GM12878 (cell line): ENCODE data around the gene FAM221B. TPM values are rescaled to one million over a fixed set of nuclear protein-coding genes. Genes with fewer than 3 reads are reported as not detected.

Source experiments
- ATAC-seq: fragments of 200-7000 bp; cut with Tn5 transposase; 3 replicates; pipeline ENCODE4 v1.9.1; 2020; ENCODE audit warnings: mild to moderate bottlenecking, moderate library complexity
- BruUV-seq: library from RNA; stranded (reverse); fragments of 400-500 nt; replicated peaks from 2 replicates; lab custom pipeline; 2021; lab: Mats Ljungman, UMichigan
- CTCF ChIA-PET: fragments of 300-600 bp; sonication (Branson Sonifier 250); formaldehyde crosslinking; extraction: SDS; loops from one replicate; lab custom pipeline; 2021; ENCODE audit warnings: inconsistent platforms; lab: Yijun Ruan, JAX
- POLR2A ChIA-PET: fragments of 350-600 bp; formaldehyde crosslinking; extraction: SDS; loops from one replicate; lab custom pipeline; 2021; ENCODE audit warnings: inconsistent platforms; lab: Charles Lee
- RAD21 ChIA-PET: fragments of 300-600 bp; sonication (Branson Sonifier 250); formaldehyde crosslinking; loops from one replicate; lab custom pipeline; 2023; ENCODE audit warnings: antibody characterized with exemption; ENCODE audit not compliant: unreplicated experiment; lab: Charles Lee
- SMC1A ChIA-PET: fragments of 300-600 bp; sonication (Branson Sonifier 250); formaldehyde crosslinking; loops from one replicate; lab custom pipeline; 2023; ENCODE audit not compliant: unreplicated experiment, uncharacterized antibody; lab: Charles Lee
- DNase-seq: peaks from one replicate; pipeline ENCODE4 v3.0.0-alpha.2; 2011; ENCODE audit warnings: low read depth, low spot score
- FAIRE-seq: peaks from 3 replicates; lab custom pipeline; 2011; peaks lifted over from hg19 to GRCh38; lab: Jason Lieb, UNC
- H2AFZ ChIP-seq: 2 replicates; pipeline ENCODE4 v1.6.0; 2011; ENCODE audit warnings: low read depth, low read length, control low read depth; ENCODE audit not compliant: control insufficient read depth
- H3K27ac ChIP-seq: 2 replicates; pipeline ENCODE4 v1.5.1; 2011; ENCODE audit warnings: control low read depth; ENCODE audit not compliant: control insufficient read depth, insufficient read depth
- H3K27me3 ChIP-seq, 2 experiments: replicated peaks in 1 of 2; 2 replicates each; pipeline versions ENCODE4 v1.6.0 to v1.6.1; 2011; ENCODE audit warnings: low read length in 1 of 2; ENCODE audit not compliant: control insufficient read depth in 2 of 2, insufficient read depth in 2 of 2
- H3K36me3 ChIP-seq, 2 experiments: 2 replicates each; pipeline ENCODE4 v1.5.1; 2011; ENCODE audit warnings: low read length in 1 of 2; ENCODE audit not compliant: control insufficient read depth in 2 of 2, insufficient read depth in 2 of 2
- H3K4me1 ChIP-seq: 2 replicates; pipeline ENCODE4 v1.6.1; 2011; ENCODE audit warnings: mild to moderate bottlenecking, low read length, moderate library complexity, mixed read lengths; ENCODE audit not compliant: control insufficient read depth, insufficient read depth
- H3K4me2 ChIP-seq: 2 replicates; pipeline ENCODE4 v1.6.0; 2011; ENCODE audit warnings: control low read depth; ENCODE audit not compliant: control insufficient read depth, insufficient read depth
- H3K4me3 ChIP-seq: fragments of 200-600 bp; sonication (generic); 2 replicates; pipeline ENCODE4 v1.5.1; 2016
- H3K79me2 ChIP-seq: 2 replicates; pipeline ENCODE4 v1.6.0; 2011; ENCODE audit warnings: low read length; ENCODE audit not compliant: control insufficient read depth, insufficient read depth
- H3K9ac ChIP-seq: 2 replicates; pipeline ENCODE4 v1.8.0; 2011; ENCODE audit warnings: low read length, control low read depth, mixed read lengths; ENCODE audit not compliant: control insufficient read depth, insufficient read depth
- H3K9me3 ChIP-seq: replicated peaks from 3 replicates; pipeline ENCODE4 v1.5.1; 2011; ENCODE audit warnings: mild to moderate bottlenecking, low read length; ENCODE audit not compliant: control insufficient read depth, insufficient read depth
- H4K20me1 ChIP-seq: 2 replicates; pipeline ENCODE4 v1.6.0; 2011; ENCODE audit not compliant: control insufficient read depth, insufficient read depth
- EZH2 ChIP-seq: IDR thresholded peaks from 2 replicates; pipeline ENCODE4 v1.6.1; 2012; ENCODE audit warnings: low read depth, mild to moderate bottlenecking, control low read depth, inconsistent platforms, low read length, borderline replicate concordance; ENCODE audit not compliant: control insufficient read depth
- MTA3 ChIP-seq: IDR thresholded peaks from 2 replicates; pipeline ENCODE4 v1.6.1; 2012; ENCODE audit warnings: low read length, inconsistent platforms, borderline replicate concordance
- MYB ChIP-seq: fragments of 150-350 bp; IDR thresholded peaks from 2 replicates; pipeline ENCODE4 v1.6.1; 2014; ENCODE audit warnings: mild to moderate bottlenecking, low read depth, low read length, borderline replicate concordance
- NBN ChIP-seq: fragments of 450-650 bp; IDR thresholded peaks from 2 replicates; pipeline ENCODE4 v1.6.1; 2016
- NFYB ChIP-seq: IDR thresholded peaks from 2 replicates; pipeline ENCODE4 v1.6.1; 2011; ENCODE audit warnings: low read depth, mild to moderate bottlenecking, low read length, improper control_type of control experiment, moderate library complexity; ENCODE audit not compliant: insufficient read depth
- NR2C1 ChIP-seq: fragments of 450-650 bp; IDR thresholded peaks from 2 replicates; pipeline ENCODE4 v1.6.1; 2017; ENCODE audit warnings: antibody characterized with exemption, mild to moderate bottlenecking, moderate library complexity
- NR2C2 ChIP-seq: IDR thresholded peaks from 2 replicates; pipeline ENCODE4 v1.6.1; 2011; ENCODE audit warnings: borderline replicate concordance, low read depth; ENCODE audit not compliant: control insufficient read depth, insufficient read length
- RUNX3 ChIP-seq: IDR thresholded peaks from 2 replicates; pipeline ENCODE4 v1.6.1; 2012; ENCODE audit warnings: low read length, inconsistent platforms
- SMARCA5 ChIP-seq: fragments of 450-650 bp; IDR thresholded peaks from 2 replicates; pipeline ENCODE4 v1.6.1; 2017; ENCODE audit warnings: mild to moderate bottlenecking
- TCF3 ChIP-seq: IDR thresholded peaks from 2 replicates; pipeline ENCODE4 v1.6.1; 2012; ENCODE audit warnings: low read depth, mild to moderate bottlenecking, low read length, borderline replicate concordance; ENCODE audit not compliant: insufficient read depth
- YBX1 ChIP-seq: fragments of 450-650 bp; IDR thresholded peaks from 2 replicates; pipeline ENCODE4 v1.6.1; 2016; ENCODE audit warnings: antibody characterized with exemption
- ZBED1 ChIP-seq: IDR thresholded peaks from 2 replicates; pipeline ENCODE4 v1.6.1; 2016; ENCODE audit warnings: borderline replicate concordance
- ZNF207 ChIP-seq: fragments of 450-650 bp; IDR thresholded peaks from 2 replicates; pipeline ENCODE4 v1.6.1; 2014; ENCODE audit warnings: antibody characterized with exemption, mild to moderate bottlenecking, borderline replicate concordance
- whole genome bisulfite sequencing: methylation state at CpG from one replicate; pipeline ENCODE4 v1.1.6; 2016; ENCODE audit warnings: low lambda C conversion rate; ENCODE audit not compliant: insufficient replicate concordance, insufficient coverage; ENCODE audit errors: missing lambda C conversion rate; 5-methylcytosine and 5-hydroxymethylcytosine counted together
- in situ Hi-C: fragments of 300-500 bp; cut with MboI; formaldehyde crosslinking; loops from 9 replicates; pipeline ENCODE4 v1.14.3; 2018; ENCODE audit warnings: mixed read lengths
- intact Hi-C: fragments of 100-400 bp; cut with micrococcal nuclease; formaldehyde crosslinking; loops from one replicate; pipeline ENCODE4 v1.14.2; 2022; ENCODE audit not compliant: unreplicated experiment
- polyA plus RNA-seq, 11 experiments: library from polyadenylated mRNA; depleted of rRNA in 4 of 11; unstranded in 6 of 11; stranded (reverse) in 5 of 11; fragments of >200 nt; fragmentation: Nextera tagmentation in 4 of 11; fragmentation: Illumina TruSeq in 1 of 11; extraction: Ambion mirVana in 4 of 11; extraction: Trizol in 1 of 11; gene quantifications; 1 replicate in 1 of 11; 2 replicates in 10 of 11; pipeline versions ENCODE4 v1.2.1 to v1.2.3, GENCODE V29; 2011 to 2016; ENCODE audit warnings: inconsistent platforms in 2 of 11, missing spikeins in 2 of 11, low read depth in 1 of 11
- total RNA-seq, 4 experiments: library from RNA; depleted of rRNA in 3 of 4; stranded (reverse); fragments of >200 nt in 3 of 4; fragmentation: Illumina TruSeq in 1 of 4; extraction: Trizol in 1 of 4; gene quantifications; 2 replicates each; pipeline versions ENCODE4 v1.2.1 to v1.2.3, GENCODE V29; 2013 to 2021
- TF ChIP-seq, protein P1 (sequence below): fragments of 450-650 bp; IDR thresholded peaks from 2 replicates; pipeline ENCODE4 v1.6.1; 2016; ENCODE audit warnings: mild to moderate bottlenecking
- TF ChIP-seq, protein P2 (sequence below): IDR thresholded peaks from 2 replicates; pipeline ENCODE4 v1.6.1; 2011; ENCODE audit warnings: borderline replicate concordance, low read depth, mild to moderate bottlenecking, moderate library complexity, mixed read lengths, low read length; ENCODE audit not compliant: insufficient read depth; ENCODE audit errors: extremely low read length
- TF ChIP-seq, protein P3 (sequence below): fragments of 450-650 bp; IDR thresholded peaks from 2 replicates; pipeline ENCODE4 v1.6.1; 2017; ENCODE audit warnings: antibody characterized with exemption, mild to moderate bottlenecking, moderate library complexity
- TF ChIP-seq, protein P4 (sequence below): fragments of 450-650 bp; conservative IDR thresholded peaks from 2 replicates; pipeline ENCODE4 v1.6.1; 2017; ENCODE audit warnings: mild to moderate bottlenecking, moderate library complexity

FAM221B gene
- total and polyA plus RNA-seq, 10 of the 15 experiments (the other 5 are each of a cell fraction or from before 2014, with no cell fraction given): 0.02 to 0.12 (median 0.04) TPM; not detected in 5

DNA sequence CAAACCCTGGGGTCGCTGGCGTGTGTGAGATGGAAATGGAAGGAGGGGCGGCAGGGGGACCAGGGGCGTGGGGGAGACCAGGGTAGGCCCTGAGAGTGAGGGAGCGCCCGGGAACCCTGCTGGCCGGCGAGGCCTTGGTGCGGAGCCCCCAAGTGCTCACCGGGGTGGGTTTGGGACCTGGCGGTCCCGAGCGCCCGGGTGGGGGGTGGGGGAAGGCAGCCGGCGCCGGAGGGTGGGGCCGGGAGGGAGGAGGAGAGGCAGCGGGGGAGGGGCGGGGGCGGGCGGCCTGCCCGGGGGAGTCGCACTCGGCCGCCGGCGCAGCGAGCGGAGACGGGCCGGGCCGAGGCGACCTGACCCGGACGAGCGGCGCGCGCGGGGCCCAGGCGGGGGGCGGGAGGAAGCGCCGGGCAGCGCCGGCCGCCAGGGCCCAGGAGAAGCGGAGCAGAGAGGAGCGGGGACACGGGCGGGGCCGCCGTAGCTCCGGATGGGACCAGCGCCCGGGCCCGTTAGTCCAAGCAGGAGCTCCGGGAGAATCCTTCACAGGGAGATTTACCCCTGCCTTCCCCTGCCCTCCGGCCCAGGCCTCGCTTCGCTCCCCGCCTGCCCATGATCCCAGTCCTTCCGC, 37.1 kb downstream of the FAM221B start, which contains the start of gene NPR2:
NPR2 (plus strand) TSS at position 295 of the 625 bp plus-strand sequence. CDS start 818 bp downstream, outside the sequence.
- DNase-seq (no peak), FAIRE-seq (no peak), ATAC-seq (no peak)
- H3K4me3 ChIP-seq: no peak within 1 kb of the TSS
- TF ChIP-seq, protein P1, sequence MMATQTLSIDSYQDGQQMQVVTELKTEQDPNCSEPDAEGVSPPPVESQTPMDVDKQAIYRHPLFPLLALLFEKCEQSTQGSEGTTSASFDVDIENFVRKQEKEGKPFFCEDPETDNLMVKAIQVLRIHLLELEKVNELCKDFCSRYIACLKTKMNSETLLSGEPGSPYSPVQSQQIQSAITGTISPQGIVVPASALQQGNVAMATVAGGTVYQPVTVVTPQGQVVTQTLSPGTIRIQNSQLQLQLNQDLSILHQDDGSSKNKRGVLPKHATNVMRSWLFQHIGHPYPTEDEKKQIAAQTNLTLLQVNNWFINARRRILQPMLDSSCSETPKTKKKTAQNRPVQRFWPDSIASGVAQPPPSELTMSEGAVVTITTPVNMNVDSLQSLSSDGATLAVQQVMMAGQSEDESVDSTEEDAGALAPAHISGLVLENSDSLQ: no peak
- TF ChIP-seq NR2C1 (no peak), SMARCA5 (no peak), EZH2 (no peak), NR2C2 (no peak), MTA3 (no peak), NBN (no peak), TCF3 (no peak), ZNF207 (no peak), YBX1 (no peak), ZBED1 (no peak), MYB (no peak), RUNX3 (no peak), NFYB (no peak)
- TF ChIP-seq, protein P2, sequence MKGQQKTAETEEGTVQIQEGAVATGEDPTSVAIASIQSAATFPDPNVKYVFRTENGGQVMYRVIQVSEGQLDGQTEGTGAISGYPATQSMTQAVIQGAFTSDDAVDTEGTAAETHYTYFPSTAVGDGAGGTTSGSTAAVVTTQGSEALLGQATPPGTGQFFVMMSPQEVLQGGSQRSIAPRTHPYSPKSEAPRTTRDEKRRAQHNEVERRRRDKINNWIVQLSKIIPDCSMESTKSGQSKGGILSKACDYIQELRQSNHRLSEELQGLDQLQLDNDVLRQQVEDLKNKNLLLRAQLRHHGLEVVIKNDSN: no peak
- TF ChIP-seq, protein P3, sequence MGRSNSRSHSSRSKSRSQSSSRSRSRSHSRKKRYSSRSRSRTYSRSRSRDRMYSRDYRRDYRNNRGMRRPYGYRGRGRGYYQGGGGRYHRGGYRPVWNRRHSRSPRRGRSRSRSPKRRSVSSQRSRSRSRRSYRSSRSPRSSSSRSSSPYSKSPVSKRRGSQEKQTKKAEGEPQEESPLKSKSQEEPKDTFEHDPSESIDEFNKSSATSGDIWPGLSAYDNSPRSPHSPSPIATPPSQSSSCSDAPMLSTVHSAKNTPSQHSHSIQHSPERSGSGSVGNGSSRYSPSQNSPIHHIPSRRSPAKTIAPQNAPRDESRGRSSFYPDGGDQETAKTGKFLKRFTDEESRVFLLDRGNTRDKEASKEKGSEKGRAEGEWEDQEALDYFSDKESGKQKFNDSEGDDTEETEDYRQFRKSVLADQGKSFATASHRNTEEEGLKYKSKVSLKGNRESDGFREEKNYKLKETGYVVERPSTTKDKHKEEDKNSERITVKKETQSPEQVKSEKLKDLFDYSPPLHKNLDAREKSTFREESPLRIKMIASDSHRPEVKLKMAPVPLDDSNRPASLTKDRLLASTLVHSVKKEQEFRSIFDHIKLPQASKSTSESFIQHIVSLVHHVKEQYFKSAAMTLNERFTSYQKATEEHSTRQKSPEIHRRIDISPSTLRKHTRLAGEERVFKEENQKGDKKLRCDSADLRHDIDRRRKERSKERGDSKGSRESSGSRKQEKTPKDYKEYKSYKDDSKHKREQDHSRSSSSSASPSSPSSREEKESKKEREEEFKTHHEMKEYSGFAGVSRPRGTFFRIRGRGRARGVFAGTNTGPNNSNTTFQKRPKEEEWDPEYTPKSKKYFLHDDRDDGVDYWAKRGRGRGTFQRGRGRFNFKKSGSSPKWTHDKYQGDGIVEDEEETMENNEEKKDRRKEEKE: no peak
- TF ChIP-seq, protein P4, sequence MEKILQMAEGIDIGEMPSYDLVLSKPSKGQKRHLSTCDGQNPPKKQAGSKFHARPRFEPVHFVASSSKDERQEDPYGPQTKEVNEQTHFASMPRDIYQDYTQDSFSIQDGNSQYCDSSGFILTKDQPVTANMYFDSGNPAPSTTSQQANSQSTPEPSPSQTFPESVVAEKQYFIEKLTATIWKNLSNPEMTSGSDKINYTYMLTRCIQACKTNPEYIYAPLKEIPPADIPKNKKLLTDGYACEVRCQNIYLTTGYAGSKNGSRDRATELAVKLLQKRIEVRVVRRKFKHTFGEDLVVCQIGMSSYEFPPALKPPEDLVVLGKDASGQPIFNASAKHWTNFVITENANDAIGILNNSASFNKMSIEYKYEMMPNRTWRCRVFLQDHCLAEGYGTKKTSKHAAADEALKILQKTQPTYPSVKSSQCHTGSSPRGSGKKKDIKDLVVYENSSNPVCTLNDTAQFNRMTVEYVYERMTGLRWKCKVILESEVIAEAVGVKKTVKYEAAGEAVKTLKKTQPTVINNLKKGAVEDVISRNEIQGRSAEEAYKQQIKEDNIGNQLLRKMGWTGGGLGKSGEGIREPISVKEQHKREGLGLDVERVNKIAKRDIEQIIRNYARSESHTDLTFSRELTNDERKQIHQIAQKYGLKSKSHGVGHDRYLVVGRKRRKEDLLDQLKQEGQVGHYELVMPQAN: no peak
- H2AFZ ChIP-seq: no peak within 1 kb of the TSS
- H3K4me1 ChIP-seq: no peaks in the 10 kb centered on the region; the same call in 1 of the 2 replicates
- ChIA-PET RAD21 (interaction anchor here (1.1 kb wide), 1 partner anchor 35 kb away, joined by 4 read pairs; no protein-coding TSS in a partner anchor), CTCF (interaction anchor here (1.2 to 2.3 kb wide), 3 partner anchors 32 to 91 kb away, joined by 3 to 7 read pairs (median 6); no protein-coding TSS in a partner anchor), POLR2A (no interaction called here), SMC1A (no interaction called here)
- in situ Hi-C loops: no loop called here
- no peaks in the 10 kb centered on the region; the same call in 1 of the 2 replicates for H4K20me1 ChIP-seq
- 87% methylated on average over 6 of the region's 64 CpGs for WGBS
- intact Hi-C loops: loop anchor here (2.0 kb wide), 1 partner anchor 23 kb away; the partner anchor contains the start of gene HINT2
- no peaks in the 10 kb centered on the region for H3K79me2 ChIP-seq
- H3K36me3 ChIP-seq: no peaks in the 10 kb centered on the region; a peak in 3 of 4 replicates
- BruUV-seq: no TSS peak
- H3K9ac ChIP-seq: no peak within 1 kb of the TSS
- H3K27ac ChIP-seq: no peak within 1 kb of the TSS
- H3K9me3 ChIP-seq: no peaks in the 10 kb centered on the region
- H3K4me2 ChIP-seq: no peak within 1 kb of the TSS
- H3K27me3 ChIP-seq: no peaks in the 10 kb centered on the region
